HL-60/S4 treated with phorbol 12-myristate 13-acetate at 8.2 ng/mL for 4 days and 3 days (cell line): ENCODE measurements around the gene MCAT.

ENCODE experiments used
- in situ Hi-C: fragments of 300-500 bp; cut with MboI; formaldehyde crosslinking; loops from 2 replicates; pipeline ENCODE4 v1.15.0; 2022; ENCODE audit warnings: low sequenced_read_pairs

Gene MCAT

DNA sequence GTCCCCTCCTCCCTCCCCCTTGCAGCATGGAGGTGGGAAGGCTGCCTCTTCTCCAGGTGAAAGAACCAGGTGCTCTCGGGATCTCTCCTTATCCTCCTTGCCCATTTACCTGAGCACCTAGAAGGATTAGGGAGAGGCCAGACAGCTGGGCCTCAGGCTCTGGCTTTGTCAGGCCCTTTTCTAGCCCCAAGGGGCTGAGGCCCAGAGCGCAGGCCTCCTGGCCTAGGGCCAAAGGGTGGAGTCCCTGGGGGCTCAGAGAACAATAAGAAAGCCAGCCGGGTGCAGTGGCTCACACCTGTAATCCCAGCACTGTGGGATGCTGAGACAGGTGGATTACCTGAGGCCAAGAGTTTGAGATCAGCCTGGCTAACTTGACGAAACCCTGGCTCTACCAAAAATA lies 48.6 kb downstream of the MCAT start:
- in situ Hi-C loops, result no loop called here

DNA sequence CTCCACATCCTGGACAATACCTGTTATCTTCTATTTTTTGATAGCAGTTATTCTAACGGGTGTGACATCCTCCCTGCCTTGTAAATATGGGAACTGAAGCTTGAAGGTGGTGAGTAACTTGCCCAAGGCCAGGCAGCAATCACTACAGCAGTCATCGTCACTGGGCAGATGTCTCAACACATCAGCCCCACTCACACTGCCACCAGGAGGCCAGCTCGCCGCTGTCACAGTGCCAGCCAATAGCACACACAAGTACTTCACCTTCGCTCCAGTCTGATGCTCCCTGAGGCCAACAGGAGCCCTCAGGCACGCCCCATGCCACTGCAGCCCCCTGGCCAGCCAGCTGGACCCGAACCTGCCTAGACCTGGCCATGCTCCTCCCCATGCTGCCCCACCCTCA lies 49.1 kb downstream of the MCAT start:
- in situ Hi-C loops, result no loop called here

DNA sequence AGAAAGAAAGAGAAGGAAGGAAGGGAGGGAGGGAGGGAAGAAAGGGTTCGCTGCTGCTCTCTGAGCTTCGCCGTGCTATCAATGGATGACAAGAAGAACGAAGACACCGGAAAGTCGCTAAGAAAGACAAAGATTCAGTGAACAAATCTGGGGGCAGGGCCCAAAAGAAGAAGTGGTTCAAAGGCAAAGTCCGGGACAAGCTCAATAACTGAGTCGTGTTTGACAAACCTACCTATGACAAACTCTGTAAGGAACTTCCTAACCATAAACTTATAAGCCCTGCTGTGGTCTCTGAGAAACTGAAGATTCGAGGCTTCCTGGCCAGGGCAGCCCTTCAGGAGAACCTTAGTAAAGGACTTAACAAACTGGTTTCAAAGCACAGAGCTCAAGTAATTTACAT lies 51.1 kb downstream of the MCAT start:
- in situ Hi-C loops, result no loop called here

DNA sequence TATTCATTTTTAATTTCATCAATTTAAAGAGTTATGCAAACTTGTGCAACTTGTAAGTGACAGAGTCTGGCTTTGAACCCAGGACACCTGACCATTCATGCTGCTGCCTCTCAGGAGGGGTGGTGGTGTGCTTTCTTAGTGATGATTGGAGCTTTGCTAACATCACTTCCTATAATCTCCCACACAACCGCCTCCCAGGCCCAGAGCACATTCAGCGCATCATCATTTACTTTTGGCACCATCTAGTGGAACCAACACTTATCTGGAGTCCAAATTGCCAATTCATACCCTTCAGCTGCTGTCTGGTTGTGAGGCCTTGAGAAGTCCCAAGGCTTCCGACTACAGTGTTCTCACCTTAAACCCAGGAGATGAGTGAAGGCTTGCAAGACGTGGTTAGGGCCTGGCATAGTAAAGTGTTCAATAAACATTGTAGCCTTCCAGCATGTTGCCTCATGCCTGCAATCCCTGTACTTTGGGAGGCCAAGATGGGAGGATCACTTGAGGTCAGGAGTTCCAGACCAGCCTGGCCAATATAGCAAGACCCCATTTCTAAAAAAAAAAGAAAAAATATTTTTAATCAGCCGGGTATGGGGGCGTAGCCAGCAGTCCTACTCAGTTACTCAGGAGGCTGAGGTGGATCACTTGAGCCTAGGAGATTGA lies 52.9 kb downstream of the MCAT start:
- in situ Hi-C loops, result no loop called here

DNA sequence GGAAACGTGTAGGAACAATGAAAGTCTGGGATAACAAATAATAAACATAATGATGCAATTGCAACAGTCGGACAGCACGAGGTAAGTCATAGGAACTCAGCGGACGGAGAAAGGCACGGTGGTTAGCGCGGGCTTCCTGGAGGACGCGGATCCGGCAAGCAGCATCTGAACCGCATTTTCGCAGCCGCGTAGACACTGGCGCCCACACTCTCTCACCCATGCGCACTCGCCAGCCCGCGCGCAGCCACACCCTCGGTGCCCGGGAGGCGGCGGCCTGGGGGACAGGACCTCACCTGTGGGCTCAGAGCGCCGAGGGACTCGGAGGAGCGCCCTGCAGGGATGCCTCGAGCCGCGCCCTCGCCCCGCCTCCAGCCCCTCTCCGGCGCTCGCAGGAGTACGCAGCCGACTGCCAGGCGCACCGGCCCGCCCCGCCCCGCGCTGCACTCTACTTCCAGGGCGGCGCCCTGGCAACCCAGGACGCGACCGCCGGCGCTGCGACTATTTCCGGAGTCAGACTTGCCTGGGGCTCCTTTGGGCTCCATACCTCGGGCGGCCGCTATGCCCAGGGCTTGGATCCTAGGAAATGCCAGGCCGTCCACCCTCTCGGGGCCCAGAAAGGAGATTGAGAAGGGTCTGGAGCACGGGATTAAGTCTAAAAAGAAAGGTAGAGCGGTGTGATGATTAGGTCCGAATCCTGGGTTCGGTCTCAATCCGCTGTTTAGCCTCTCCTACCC lies 54.0 kb downstream of the MCAT start, which contains the start of gene TTLL1:
Gene TTLL1, minus strand, starts transcription at position 408 of the 734 bp plus-strand sequence. CDS start 13,805 bp downstream, outside the sequence.
- in situ Hi-C loops, result no loop called here

DNA sequence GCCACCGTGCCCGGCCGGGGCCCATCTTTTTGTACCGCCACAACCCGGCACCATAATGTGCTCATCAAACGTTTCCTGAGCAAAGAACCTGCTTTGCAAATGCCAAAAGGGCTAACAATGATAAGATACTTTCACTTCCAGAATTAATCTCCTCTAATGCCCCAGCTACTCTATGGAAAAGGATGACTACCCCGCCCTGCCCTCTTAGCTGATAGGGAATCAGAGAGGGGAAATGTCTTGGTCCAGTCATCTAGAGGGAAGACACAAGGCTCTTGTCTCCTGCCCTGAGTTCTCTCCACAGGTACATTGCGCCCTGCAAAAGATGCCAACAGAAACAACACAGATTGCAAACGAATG lies 54.6 kb downstream of the MCAT start:
- in situ Hi-C loops, result no loop called here

DNA sequence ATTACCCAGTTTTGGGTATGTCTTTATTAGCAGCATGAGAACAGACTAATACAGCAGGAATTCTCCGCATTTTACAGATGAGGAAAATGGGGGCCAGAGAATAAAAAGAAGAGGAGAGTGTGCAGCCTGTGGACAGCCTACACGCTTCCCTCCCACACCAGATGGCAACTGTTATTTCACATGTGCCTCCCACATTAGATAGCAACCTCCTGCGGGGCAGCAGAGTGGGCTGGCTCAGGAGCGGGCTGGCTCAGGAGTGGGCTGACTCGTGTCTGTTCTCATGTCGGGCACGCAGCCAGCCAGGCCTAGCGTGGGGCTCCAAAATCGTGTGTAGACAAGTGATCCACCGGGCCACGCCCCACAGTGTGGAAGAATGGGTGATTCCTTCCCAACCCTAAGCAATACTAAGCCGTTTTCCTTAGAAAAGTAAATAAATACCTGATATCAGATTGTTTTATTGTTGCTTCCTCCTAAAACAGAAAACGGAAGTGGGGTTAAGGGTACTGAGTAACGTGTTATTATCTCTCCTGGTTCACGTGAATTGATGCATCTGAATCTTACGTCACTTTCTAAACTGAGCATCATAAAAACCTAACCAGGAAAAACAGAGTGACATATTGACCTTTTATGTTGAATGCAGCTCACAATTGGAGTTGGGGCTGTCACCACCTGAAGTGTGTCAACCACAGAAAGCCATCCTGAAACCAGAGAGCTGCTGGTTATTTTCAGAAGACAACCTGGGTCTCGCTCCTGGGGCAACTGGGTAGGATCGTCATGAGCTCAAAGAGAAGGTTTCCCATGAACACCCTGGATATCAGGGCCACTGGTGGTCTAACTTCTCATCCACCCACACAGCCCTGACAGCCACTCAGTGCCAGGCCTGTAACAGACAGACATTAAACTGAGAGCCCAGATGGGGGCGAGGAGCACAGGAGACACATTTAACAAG lies 57.3 kb downstream of the MCAT start:
- in situ Hi-C loops, result no loop called here
